Prostate gland (tissue), 2 donors: ENCODE measurements around the gene ZNF563. TPM values are rescaled to one million over a fixed set of nuclear protein-coding genes. Genes with fewer than 3 reads are reported as not detected.
"Not testable (repeated sequence)": the region's sequence is repeated elsewhere in the genome, so short reads cannot be mapped to it uniquely, and the experiment has no call there.

Experiments
- DNase-seq: peaks from one replicate; pipeline ENCODE4 v3.0.0-alpha.2; 2019; ENCODE audit warnings: low spot score
- H3K27ac ChIP-seq, 2 donors: fragments of 200-600 bp; sonication (generic); 2 replicates each; pipeline ENCODE4 v1.5.1; 2017 to 2019
- H3K27me3 ChIP-seq: fragments of 200-600 bp; sonication (generic); replicated peaks from 2 replicates; pipeline ENCODE4 v1.5.1; 2019; ENCODE audit not compliant: insufficient read depth
- H3K36me3 ChIP-seq, 2 donors: fragments of 200-600 bp; sonication (generic); 1 replicate in 1 of 2; 2 replicates in 1 of 2; pipeline versions ENCODE4 v1.5.1 to v1.8.1; 2017 to 2019
- H3K4me1 ChIP-seq: fragments of 200-600 bp; sonication (generic); replicated peaks from 2 replicates; pipeline ENCODE4 v1.5.1; 2019
- H3K4me3 ChIP-seq, 2 donors: fragments of 200-600 bp; sonication (generic); 2 replicates each; pipeline ENCODE4 v1.5.1; 2017 to 2019
- H3K9me3 ChIP-seq: fragments of 200-600 bp; sonication (generic); 2 replicates; pipeline ENCODE4 v1.5.1; 2017
- POLR2A ChIP-seq: fragments of 450-650 bp; IDR thresholded peaks from one replicate; pipeline ENCODE4 v1.6.1; 2016; ENCODE audit warnings: antibody characterized with exemption, mild to moderate bottlenecking
- POLR2AphosphoS5 ChIP-seq: sonication (generic); formaldehyde crosslinking; IDR thresholded peaks from one replicate; pipeline ENCODE4 v1.6.1; 2017; ENCODE audit warnings: antibody characterized with exemption
- WGBS: methylation state at CpG from one replicate; pipeline ENCODE4 v1.1.5; 2018; 5-methylcytosine and 5-hydroxymethylcytosine counted together
- intact Hi-C: fragments of 100-400 bp; cut with DNase I; formaldehyde crosslinking; loops from one replicate; pipeline ENCODE4 v1.14.2; 2022
- total RNA-seq, 2 donors: library from RNA; depleted of rRNA; stranded (reverse); fragments of >200 nt; gene quantifications; one replicate each; pipeline ENCODE4 v1.1.0, GENCODE V29; 2016
- TF ChIP-seq, protein P1 (sequence below), 4 experiments: fragments of 200-600 bp in 2 of 4; fragments of 450-650 bp in 2 of 4; sonication (generic) in 2 of 4; IDR thresholded peaks; 1 replicate in 3 of 4; 2 replicates in 1 of 4; pipeline ENCODE4 v1.5.1; 2016 to 2019; ENCODE audit warnings: antibody characterized with exemption in 4 of 4, mild to moderate bottlenecking in 2 of 4, moderate library complexity in 2 of 4

ZNF563 gene
- total RNA-seq, 2 donors from 2014 or later, result 16.7 to 23.6 TPM

GRCh38 chr19:12330340-12330739, 3.1 kb downstream of the ZNF563 start:
- TF ChIP-seq, protein P1, sequence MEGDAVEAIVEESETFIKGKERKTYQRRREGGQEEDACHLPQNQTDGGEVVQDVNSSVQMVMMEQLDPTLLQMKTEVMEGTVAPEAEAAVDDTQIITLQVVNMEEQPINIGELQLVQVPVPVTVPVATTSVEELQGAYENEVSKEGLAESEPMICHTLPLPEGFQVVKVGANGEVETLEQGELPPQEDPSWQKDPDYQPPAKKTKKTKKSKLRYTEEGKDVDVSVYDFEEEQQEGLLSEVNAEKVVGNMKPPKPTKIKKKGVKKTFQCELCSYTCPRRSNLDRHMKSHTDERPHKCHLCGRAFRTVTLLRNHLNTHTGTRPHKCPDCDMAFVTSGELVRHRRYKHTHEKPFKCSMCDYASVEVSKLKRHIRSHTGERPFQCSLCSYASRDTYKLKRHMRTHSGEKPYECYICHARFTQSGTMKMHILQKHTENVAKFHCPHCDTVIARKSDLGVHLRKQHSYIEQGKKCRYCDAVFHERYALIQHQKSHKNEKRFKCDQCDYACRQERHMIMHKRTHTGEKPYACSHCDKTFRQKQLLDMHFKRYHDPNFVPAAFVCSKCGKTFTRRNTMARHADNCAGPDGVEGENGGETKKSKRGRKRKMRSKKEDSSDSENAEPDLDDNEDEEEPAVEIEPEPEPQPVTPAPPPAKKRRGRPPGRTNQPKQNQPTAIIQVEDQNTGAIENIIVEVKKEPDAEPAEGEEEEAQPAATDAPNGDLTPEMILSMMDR (IDR thresholded peaks at IDR 0.05), result no peak
- TF ChIP-seq POLR2AphosphoS5 (no peak), POLR2A (no peak)
- no peak overlapping the region for H3K4me3 ChIP-seq
- H3K9me3 ChIP-seq, result no peaks in the 10 kb centered on the region
- H3K27ac ChIP-seq, result peak overlapping the region in 1 of 2 donors; percentile 94
- H3K27me3 ChIP-seq, result no peaks in the 10 kb centered on the region
- H3K4me1 ChIP-seq, result no peaks in the 10 kb centered on the region
- no peak for DNase-seq
- 82% methylated on average over 4 of the region's 4 CpGs for WGBS
- intact Hi-C loops, result no loop called here
- H3K36me3 ChIP-seq, result no peaks in the 10 kb centered on the region

DNA sequence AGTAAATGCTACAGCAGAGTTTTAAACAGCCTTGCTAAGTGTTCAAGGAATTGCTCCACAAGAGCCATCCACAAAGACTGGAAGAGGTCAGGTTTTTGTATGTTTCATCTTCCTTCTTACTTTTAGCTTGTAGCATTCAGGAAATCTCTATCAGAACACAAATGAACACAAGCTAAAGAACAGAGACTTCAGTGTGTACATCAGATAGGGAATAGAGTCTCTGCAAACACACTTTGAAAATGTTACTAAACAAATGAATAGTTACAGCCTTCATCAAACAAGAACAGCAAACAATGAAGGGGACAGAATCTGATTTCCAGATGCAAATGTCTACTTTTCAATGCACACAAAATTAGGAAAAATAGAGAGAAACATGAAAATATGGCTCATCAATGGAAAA, 7.7 kb downstream of the ZNF563 start:
- Histone ChIP-seq H3K27ac (peak overlapping the region; percentile 34 to 59), H3K27me3 (no peaks in the 10 kb centered on the region), H3K4me1 (no peaks in the 10 kb centered on the region), H3K9me3 (no peaks in the 10 kb centered on the region), H3K4me3 (no peak overlapping the region), H3K36me3 (peaks cover 0 to 4% of the 10 kb centered on the region in 2 donors)
- intact Hi-C loops, result no loop called here
- peak; percentile 68 for TF ChIP-seq POLR2AphosphoS5
- TF ChIP-seq POLR2A, result no peak
- DNase-seq, result no peak

DNA sequence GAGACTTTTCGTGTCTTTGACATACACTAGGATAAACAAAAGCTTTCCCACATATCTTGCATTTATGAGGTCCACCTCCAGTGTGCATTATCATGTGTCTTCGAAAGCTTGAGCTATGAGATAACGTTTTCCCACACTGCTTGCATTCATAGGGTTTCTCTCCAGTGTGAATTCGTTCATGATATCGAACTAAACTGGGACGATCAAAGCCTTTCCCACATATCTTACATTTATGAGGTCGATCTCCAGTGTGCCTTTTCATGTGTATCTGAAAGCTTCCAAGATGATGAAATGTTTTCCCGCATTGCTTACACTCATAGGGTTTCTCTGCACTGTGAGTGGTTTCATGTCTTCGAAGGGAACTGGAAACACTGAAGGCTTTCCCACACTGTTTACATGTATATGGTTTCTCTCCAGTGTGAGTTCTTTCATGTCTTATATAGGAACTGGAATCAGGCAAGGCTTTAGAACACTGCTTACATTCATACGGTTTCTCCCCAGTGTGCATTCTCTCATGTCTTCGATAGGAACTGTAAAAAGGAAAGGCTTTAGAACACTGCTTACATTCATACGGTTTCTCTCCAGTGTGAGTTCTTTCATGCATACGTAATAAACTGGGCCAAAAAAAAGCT, 14.5 kb downstream of the ZNF563 start:
- H3K4me3 ChIP-seq, result no peak overlapping the region
- no peak for TF ChIP-seq POLR2A
- peaks cover 4 to 7% of the 10 kb centered on the region in 2 donors for H3K36me3 ChIP-seq
- no peak for DNase-seq
- 97% methylated on average over 13 of the region's 13 CpGs for WGBS
- intact Hi-C loops, result no loop called here
- H3K27me3 ChIP-seq, result no peaks in the 10 kb centered on the region
- H3K4me1 ChIP-seq, result no peaks in the 10 kb centered on the region
- H3K27ac ChIP-seq, result no peak overlapping the region
- no peaks in the 10 kb centered on the region for H3K9me3 ChIP-seq

DNA sequence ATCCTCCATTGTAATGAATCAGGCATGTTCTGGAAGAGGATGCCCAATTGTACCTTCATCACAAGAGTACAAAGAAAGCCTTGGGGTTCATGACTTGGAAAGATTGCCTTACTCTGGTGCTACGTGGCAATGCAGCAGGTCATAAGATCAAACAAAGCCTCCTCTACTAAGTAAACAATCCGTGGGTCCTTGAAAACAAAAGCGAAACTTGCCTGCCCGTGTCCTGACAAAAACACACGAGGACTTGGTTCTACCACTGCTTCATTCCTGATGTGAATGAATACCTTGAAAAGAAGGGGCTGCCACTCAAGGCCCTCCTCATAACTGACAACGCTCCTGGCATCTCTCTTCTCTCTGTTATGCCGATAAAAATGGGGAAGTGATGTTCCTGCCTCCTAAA, 18.9 kb downstream of the ZNF563 start:
- H3K9me3 ChIP-seq, result no peaks in the 10 kb centered on the region
- peaks cover 0 to 7% of the 10 kb centered on the region in 2 donors for H3K36me3 ChIP-seq
- no peak overlapping the region for H3K4me3 ChIP-seq
- TF ChIP-seq POLR2AphosphoS5 (no peak), POLR2A (no peak)
- TF ChIP-seq, protein P1 (IDR thresholded peaks at IDR 0.05), result no peak
- no peak overlapping the region for H3K27ac ChIP-seq
- no peak for DNase-seq
- H3K27me3 ChIP-seq, result no peaks in the 10 kb centered on the region
- intact Hi-C loops, result no loop called here
- 60% methylated on average over 7 of the region's 7 CpGs for WGBS
- H3K4me1 ChIP-seq, result no peaks in the 10 kb centered on the region

- H3K4me3 ChIP-seq, H3K27ac ChIP-seq, DNase-seq, H3K4me1 ChIP-seq, H3K9me3 ChIP-seq, intact Hi-C loops, H3K27me3 ChIP-seq, H3K36me3 ChIP-seq: not testable (repeated sequence)
- 99% methylated on average over 12 of the region's 12 CpGs for WGBS
Observed at GRCh38 chr19:12308891-12309290, 24.5 kb downstream of the ZNF563 start.

- TF ChIP-seq POLR2AphosphoS5, result no peak
- no peak for TF ChIP-seq POLR2A
- TF ChIP-seq, protein P1 (IDR thresholded peaks at IDR 0.05), result no peak
Observed at GRCh38 chr19:12295191-12295590, 38.2 kb downstream of the ZNF563 start.

More at GRCh38 chr19:12295191-12295590, 38.2 kb downstream of the ZNF563 start:
- intact Hi-C loops, result loop anchor here (2.0 kb wide), 1 partner anchor 70 kb away; the partner anchor contains the start of gene ZNF442
- H3K36me3 ChIP-seq, result no peaks in the 10 kb centered on the region
- H3K9me3 ChIP-seq, result no peaks in the 10 kb centered on the region
- H3K4me3 ChIP-seq, result peak overlapping the region; percentile 97 to 99
- no peaks in the 10 kb centered on the region for H3K4me1 ChIP-seq
- H3K27ac ChIP-seq, result peak overlapping the region; percentile 84 to 94
- DNase-seq, result no peak
- H3K27me3 ChIP-seq, result no peaks in the 10 kb centered on the region
- 25% methylated on average over 11 of the region's 11 CpGs for WGBS
